SIG-M5 treated with dmso at 0.1 percent for 504 hours (cell line): ENCODE measurements around the gene DRD2.

ENCODE experiments used
- DNase-seq: peaks from one replicate; lab custom pipeline; 2025; ENCODE audit not compliant: unreplicated experiment; lab: John Stamatoyannopoulos, UW

The DRD2 gene

GRCh38 chr11:113405724-113406478 is 69.3 kb downstream of the DRD2 start:
- no peak for DNase-seq

- DNase-seq = no peak
Observed at GRCh38 chr11:113404859-113405430, 70.3 kb downstream of the DRD2 start.

GRCh38 chr11:113401718-113402117 is 73.5 kb downstream of the DRD2 start:
- DNase-seq = peak; percentile 1

GRCh38 chr11:113400631-113401230 is 74.5 kb downstream of the DRD2 start:
- DNase-seq = no peak

GRCh38 chr11:113398669-113399430 is 76.3 kb downstream of the DRD2 start:
- no peak for DNase-seq

GRCh38 chr11:113397821-113398220 is 77.4 kb downstream of the DRD2 start:
- no peak for DNase-seq

GRCh38 chr11:113397212-113397611 is 78.0 kb downstream of the DRD2 start:
- no peak for DNase-seq

GRCh38 chr11:113396690-113397089 is 78.5 kb downstream of the DRD2 start:
- no peak for DNase-seq

GRCh38 chr11:113395782-113396336 is 79.3 kb downstream of the DRD2 start:
- no peak for DNase-seq

- no peak for DNase-seq
Observed at GRCh38 chr11:113394919-113395318, 80.3 kb downstream of the DRD2 start.

- no peak for DNase-seq
Observed at GRCh38 chr11:113393501-113393985, 81.7 kb downstream of the DRD2 start.

GRCh38 chr11:113392236-113392921 is 82.8 kb downstream of the DRD2 start:
- no peak for DNase-seq

- DNase-seq = no peak
Observed at GRCh38 chr11:113389272-113389671, 85.9 kb downstream of the DRD2 start.

GRCh38 chr11:113387605-113388211 is 87.5 kb downstream of the DRD2 start, which contains the start of gene ANKK1:
Gene ANKK1, plus strand, starts transcription at chr11:113387779. Its CDS starts 106 bp downstream, at chr11:113387885.
- DNase-seq = no peak

GRCh38 chr11:113386866-113387265 is 88.3 kb downstream of the DRD2 start:
- DNase-seq = no peak

GRCh38 chr11:113385749-113386148 is 89.4 kb downstream of the DRD2 start:
- no peak for DNase-seq

GRCh38 chr11:113384551-113384950 is 90.6 kb downstream of the DRD2 start:
- DNase-seq = peak; percentile 18

GRCh38 chr11:113382121-113382520 is 93.1 kb downstream of the DRD2 start:
- no peak for DNase-seq

GRCh38 chr11:113378692-113379091 is 96.5 kb downstream of the DRD2 start:
- no peak for DNase-seq
